Right lobe of liver (tissue), 4 donors: ENCODE measurements around the gene THBS1.

Experiments
- CTCF ChIP-seq, 4 donors: fragments of 200-600 bp in 3 of 4; fragments of 450-650 bp in 1 of 4; IDR thresholded peaks; one replicate each; pipeline versions ENCODE4 v1.5.1 to v1.8.0; 2016 to 2022; ENCODE audit warnings: antibody characterized with exemption in 4 of 4, mild to moderate bottlenecking in 2 of 4
- POLR2A ChIP-seq: fragments of 450-650 bp; IDR thresholded peaks from one replicate; pipeline ENCODE4 v1.6.1; 2017; ENCODE audit warnings: antibody characterized with exemption, mild to moderate bottlenecking
- donor health status: DM: no; HTN: no; CAD: no.
- donor health status: DM: no; HTN: no; CAD: no.
- donor health status: DM: no; HTN: yes; CAD: no.

- no peak for TF ChIP-seq CTCF (IDR thresholded peaks at IDR 0.05)
- no peak for TF ChIP-seq POLR2A
Measured at GRCh38 chr15:39623529-39623931, 42.7 kb downstream of the THBS1 start.
